Stimulated activated CD8-positive, alpha-beta memory T cell treated with anti-CD3 and anti-CD28 coated beads, Interleukin-7, amount 100 ng/mL, for 1 hour (primary cell): ENCODE measurements around the gene CPSF4L.

Experiments used
- DNase-seq, 2 donors: peaks; one replicate each; pipeline ENCODE4 v3.0.0-alpha.2; 2020; ENCODE audit warnings: low read depth in 2 of 2

CPSF4L gene

DNA sequence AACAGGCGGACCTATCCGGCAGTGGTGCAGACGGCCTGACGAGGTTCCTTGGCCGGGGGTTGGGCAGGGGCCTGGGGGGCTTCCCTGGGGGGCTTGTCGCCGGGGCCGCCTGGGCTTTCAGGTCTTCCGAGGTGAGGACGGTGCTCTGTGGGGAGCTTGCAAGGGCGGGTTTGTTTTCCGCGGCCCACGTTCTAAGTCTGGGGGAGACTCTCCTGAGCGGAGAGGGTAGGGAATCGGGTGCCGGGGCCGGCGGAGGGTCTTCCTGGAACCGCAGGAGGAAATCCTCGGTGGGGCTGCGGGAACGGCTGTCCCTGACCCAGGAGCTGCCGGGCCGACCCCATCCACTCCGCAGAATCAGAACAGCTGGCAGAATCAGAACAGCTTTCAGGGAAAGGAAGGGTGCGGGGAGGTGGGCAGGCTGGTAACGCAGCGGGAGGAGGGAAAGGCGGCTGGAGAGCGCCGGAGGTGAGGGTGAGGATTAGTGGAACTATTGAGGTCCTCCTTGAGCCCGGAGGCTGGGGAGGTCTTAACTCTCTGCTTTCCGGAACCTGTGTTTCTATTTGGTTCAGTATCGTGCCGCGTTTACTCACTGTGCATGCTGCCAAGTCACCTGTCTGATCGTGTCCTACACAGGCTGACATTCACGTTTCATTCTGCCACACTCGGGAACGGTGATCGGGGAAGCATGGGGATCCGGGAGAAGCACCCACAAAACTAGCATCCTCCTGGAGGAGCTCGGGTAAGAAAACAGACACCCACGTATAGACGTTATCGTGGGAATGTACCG, 28.9 kb downstream of the CPSF4L start:
- DNase-seq, result peak in 1 of 2 donors; percentile 5

DNA sequence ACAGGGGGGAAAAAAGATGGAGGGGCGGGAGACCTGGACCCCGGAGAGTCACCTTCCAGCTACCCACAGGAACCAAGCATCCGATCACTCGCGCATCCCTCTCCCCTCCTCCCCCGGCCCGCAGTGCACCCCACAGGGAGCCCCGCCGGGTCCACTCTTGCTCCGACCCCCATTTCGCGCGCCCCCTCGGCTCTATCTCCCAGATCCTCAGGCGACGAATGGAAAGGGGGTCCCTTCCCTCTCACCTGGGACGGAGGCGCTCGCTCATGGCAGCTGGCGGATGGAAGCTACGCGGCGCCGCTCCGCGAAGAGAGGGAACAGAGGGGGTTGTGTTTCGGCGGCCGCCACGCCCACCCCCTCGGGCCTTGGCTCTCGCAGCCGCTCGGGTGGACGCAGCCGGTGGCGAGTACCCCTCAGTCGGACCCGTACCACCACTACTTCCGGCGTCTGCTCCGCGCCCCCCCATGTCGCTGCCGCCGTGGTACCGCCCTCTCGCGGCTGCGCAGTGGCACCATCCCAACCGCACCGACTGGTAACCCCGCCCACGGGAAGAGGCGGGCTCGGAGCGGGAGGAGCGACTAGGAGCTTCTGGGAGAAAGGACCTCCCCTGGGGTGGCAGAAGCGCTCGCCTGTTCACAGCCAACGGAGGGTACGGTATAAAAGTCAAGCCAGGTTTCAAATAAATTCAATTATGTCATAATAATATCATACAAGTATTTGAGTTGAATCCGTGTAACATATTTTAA, 29.7 kb downstream of the CPSF4L start:
- peak; percentile 93 to 94 for DNase-seq

DNA sequence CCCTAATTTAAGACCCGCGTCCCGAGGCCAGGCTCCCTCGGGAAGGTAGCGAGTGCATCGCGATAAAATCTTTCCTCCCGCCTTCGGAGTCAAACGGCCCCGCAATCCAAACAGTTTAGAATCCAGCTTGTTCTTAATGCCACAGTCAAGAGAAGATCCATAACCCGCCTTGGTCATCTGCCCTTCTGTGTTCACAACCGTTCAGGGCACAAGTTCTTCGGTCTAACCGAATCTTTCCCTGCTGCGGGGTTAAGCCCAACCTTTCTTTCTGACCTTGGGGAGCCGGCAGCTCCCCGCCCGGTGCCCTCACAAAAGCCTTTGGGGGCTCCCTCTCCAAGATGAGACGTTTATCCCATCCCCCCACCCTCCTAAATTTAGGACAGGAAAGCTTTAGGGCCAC, 30.3 kb downstream of the CPSF4L start:
- no peak for DNase-seq

DNA sequence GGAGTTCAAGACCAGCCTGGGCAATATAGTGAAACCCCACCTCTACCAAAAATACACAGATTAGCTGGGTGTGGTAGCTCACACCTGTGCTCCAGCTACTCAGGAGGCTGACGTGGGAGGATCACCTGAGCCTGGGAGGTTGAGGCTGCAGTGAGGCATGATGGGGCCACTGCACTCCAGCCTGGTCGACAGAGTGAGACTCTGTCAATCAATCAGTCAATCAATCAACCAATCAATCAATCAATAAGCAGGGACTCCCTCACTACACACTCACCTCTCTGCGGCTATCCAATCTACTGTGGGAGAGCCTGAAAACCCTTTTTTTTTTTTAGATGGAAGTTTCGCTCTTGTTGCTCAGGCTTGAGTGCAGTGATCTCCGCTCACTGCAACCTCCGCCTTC, 31.6 kb downstream of the CPSF4L start:
- DNase-seq, result no peak

DNA sequence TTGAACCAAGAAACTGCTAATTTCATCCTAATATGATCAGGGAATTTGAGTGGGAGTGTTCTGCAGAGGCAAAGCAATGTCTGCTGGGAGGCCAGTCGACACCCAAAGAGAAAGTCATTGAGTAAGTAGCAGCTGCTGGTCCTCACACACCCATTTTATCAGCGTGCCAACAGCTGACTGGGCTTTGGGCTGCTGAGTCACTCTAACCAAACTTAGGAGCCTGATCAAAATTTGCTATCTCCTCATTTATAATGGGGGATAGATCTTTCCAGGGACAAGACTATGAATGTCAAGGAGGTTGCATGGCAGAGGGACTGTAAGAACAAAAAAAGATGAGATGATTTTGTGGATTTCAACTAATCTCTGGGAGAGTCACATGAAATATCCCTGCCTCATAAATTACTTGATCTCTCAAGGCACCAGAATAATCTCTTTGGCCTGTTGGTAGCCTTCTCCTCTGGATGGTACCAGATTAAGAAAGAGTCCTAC, 32.9 kb downstream of the CPSF4L start:
- DNase-seq, result no peak

DNA sequence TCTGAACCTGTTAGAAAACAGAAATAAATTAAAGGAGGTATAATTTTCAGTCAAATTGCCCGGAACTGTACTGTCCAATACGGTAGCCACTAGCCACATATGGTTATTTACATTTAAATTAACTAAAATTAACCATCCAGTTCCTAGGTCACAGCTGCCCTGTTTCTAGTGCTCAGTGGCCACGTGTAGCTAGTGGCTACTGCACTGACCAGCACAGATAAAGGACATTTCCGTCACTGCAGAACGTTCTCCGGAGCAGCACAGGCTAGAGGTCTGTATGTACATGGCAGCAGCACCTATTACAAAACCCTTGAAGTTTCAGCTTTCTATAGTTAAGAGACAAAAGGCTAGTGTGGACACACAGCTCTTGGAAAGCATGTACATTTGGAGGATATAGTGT, 33.7 kb downstream of the CPSF4L start:
- DNase-seq, result no peak

DNA sequence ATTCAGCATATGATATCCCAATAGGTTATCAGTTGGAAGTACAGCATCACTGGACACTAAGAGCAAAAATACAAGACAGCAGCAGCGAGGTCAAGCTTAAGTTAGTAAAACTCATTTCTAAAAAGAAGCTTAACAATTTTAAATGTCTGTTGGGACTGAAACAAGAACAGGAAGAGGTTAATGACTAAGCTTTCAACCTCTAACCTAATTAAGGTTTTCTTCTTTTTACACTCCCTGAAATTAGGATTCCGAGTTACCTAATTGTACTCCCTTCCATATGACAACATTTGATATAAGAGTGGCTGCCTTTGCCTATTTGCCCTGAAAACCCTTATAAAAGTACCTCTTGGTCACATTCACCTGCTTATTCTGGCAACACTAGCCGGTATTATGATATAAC, 34.3 kb downstream of the CPSF4L start:
- no peak for DNase-seq

- no peak for DNase-seq
These were observed 35.0 kb downstream of the CPSF4L start for GRCh38 chr17:73226556-73227172.

DNA sequence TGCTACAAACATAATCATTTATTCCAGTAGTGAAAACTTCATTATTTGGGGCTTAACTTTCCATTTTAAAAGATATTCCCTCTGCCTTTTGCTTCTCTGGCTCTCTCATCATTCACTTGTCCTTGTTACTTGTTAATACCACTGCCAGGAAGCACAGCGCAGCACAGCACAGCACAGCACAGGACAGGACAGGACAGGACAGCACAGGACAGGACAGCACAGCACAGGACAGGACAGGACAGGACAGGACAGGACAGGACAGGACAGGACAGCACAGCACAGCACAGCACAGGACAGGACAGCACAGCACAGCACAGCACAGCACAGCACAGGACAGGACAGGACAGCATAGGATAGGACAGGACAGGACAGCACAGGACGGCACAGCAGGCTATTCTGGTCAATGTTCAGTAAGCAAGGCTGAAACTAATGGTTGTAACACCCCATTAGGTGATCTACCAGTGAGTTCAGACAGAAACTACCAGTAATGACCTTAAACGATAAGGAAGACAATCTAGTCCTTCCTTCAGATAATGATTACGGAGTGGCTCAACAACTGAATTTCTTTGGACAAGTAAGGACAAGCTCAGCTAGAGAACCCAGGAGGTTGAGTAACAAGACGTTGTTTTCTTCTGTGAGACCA, 36.9 kb downstream of the CPSF4L start:
- DNase-seq, result no peak

DNA sequence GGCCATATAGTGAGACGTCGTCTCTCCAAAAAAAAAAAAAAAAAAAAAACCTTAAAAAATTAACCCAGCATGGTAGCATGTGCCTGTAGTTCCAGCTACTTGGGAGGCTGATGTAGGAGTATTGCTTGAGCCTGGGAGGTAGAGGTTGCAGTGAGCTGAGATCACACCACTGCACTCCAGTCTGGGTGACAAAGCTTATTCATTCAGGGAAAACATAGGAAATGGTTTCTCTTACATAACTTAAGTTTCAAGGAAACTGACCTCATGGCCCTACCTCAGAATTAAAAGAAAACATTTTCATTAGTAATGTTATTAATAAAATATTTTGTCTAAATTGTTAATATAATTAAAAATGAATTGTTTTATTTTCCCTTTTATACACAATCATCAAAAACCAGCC, 37.4 kb downstream of the CPSF4L start:
- DNase-seq, result no peak

DNA sequence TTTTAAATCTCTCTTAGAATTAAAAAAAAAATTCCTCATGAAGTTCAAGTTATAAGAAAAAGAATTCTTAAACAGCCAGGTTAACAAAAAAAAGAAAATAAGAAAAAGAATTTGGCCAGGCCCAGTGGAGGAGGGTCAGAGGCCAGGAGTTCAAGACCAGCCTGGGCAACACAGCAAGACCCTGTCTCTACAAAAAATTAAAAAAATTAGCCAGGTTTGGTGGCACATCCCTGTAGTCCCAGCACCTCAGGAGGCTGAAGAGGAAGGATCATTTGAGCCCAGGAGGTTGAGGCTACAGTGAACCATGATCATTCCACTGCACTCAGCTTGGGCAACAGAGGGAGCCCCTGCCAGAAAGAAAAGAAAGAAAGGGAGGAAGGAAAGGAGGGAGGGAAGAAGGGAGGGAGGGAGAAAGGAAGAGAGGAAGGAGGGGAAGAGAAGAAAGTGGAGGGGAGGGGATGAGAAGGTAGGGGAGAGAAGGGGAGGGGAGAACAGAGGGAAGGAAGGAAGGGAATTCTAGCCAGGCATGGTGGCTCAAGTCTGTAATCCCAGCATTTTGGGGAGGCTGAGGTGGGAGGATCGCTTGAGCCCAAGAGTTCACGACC, 38.0 kb downstream of the CPSF4L start:
- no peak for DNase-seq

- DNase-seq, result no peak
These were observed 46.2 kb downstream of the CPSF4L start for GRCh38 chr17:73215447-73215846.

DNA sequence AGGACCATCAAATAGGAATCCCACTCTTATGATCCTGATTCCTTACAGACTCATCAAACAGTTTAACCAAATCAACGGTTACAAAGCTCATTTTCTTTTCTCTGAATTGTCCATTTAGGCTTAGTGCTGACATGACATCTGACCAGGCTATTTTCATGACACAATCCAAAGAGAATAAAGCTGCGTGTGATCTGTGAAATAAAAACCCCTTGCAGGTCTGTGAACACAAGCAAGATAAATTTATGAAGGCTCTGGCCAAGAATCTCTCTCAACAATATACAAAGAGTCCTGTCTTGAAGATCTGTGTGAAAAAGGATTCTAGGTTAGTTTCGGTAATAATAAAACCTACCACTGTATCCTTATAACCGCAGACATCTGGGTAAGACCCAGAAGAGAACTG, 46.8 kb downstream of the CPSF4L start:
- no peak for DNase-seq

- no peak for DNase-seq
These were observed 47.7 kb downstream of the CPSF4L start for GRCh38 chr17:73214008-73214407.

GRCh38 chr17:73211745-73212144, 49.9 kb downstream of the CPSF4L start:
- peak in 1 of 2 donors; percentile 16 for DNase-seq

- no peak for DNase-seq
These were observed 51.5 kb downstream of the CPSF4L start for GRCh38 chr17:73210002-73210678.

DNA sequence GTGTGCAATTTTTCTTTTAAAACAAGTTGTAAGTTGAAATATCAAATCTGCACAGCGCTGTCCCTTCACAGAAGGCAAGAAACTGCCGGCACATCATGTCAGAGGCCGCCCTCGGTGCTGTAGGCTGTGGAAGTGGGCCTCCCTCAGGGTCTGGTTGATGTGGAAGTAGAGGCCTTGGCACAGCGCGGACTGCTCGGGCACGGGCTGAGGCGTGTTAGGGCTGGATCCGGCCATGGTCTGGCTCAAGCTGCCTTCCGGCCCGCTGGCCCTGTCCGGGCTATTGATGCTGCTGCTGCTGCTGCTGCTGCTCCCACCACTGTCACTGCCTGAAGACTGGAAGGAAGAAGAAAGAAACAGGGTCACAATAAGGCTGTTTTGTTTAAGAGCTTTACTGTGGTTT, 52.2 kb downstream of the CPSF4L start:
- DNase-seq, result no peak

DNA sequence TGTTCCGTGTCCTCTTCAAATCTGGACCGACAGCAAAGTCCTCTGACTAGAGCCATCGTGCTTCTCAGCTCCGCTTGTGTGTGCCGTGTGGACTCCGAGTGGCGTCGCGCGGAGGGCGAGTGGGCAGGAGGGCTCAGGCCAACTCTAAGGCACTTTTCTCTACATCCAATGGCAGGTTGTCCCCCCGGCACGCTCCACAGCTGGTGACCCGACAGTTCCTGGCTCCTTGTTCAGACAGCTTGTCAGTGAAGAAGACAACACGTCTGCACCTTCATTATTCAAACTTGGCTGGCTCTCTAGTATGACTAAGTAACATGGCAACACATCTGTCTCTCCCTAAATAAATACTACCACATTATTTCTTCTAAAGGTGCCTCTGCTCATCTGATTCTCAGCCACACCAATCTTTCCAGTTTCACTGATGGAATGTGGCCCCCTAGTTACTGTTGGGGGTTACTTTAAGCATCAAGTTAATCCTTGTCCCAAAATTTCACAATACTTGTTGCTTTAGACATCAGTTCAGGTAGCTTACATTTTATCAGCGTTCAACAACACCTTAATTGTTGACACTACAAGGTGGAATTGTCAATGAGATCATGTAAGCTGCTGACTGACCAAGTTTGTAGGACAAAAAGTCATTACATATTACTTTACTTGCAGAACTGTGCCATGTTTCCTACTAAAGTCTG, 53.4 kb downstream of the CPSF4L start:
- DNase-seq, result no peak

DNA sequence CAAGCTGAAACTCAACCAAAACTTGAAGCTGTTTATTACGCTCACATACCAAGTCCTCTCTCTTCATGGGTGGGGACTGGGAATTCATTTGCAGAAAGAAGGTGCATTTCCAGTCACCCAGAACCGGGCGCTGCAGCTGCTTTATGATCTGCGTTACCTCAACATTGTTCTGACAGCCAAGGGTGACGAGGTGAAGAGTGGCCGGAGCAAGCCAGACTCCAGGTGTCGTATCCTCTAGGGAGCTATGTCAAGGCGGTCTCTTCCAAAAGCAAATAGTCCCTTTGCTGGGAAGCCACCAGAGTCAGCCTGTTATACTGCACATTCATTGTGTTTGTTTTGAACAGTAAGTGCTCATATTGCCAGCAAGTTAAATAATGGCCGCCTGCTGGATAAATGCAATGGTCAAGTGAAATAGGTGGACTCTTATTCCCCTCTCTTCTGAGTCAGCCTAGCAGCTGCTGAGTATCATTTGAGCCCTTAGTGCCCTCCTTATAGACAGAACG, 56.2 kb downstream of the CPSF4L start:
- DNase-seq, result no peak

- no peak for DNase-seq
These were observed 57.7 kb downstream of the CPSF4L start for GRCh38 chr17:73203788-73204479.
